HepG2 (cell line): Measurements from ENCODE around the gene IKZF4. TPM values are rescaled to one million over a fixed set of nuclear protein-coding genes. Genes with fewer than 3 reads are reported as not detected.

Source experiments
- PCBP2 ChIP-seq: fragments of 200-400 bp; formaldehyde crosslinking; optimal IDR thresholded peaks from 2 replicates; pipeline ENCODE3; 2018; ENCODE audit warnings: low read length, low read depth; ENCODE audit not compliant: poor library complexity, severe bottlenecking
- RXRB ChIP-seq: IDR thresholded peaks from 2 replicates; pipeline ENCODE4 v1.6.1; 2016; ENCODE audit warnings: borderline replicate concordance, missing genetic modification reagents, missing compliant biosample characterization
- SP140L ChIP-seq: sonication (generic); formaldehyde crosslinking; IDR thresholded peaks from 2 replicates; pipeline ENCODE4 v1.4.0; 2020; ENCODE audit warnings: missing genetic modification reagents, borderline replicate concordance
- ZFP90 ChIP-seq: sonication (generic); formaldehyde crosslinking; IDR thresholded peaks from 2 replicates; pipeline ENCODE4 v1.8.0; 2022; ENCODE audit warnings: missing genetic modification reagents, mild to moderate bottlenecking, inconsistent platforms, borderline replicate concordance
- ZNF17 ChIP-seq: sonication (generic); formaldehyde crosslinking; IDR thresholded peaks from 2 replicates; pipeline ENCODE4 v1.5.0; 2020; ENCODE audit warnings: mild to moderate bottlenecking, missing genetic modification reagents
- ZNF83 ChIP-seq: sonication (generic); formaldehyde crosslinking; IDR thresholded peaks from 2 replicates; pipeline ENCODE4 v1.4.0; 2020; ENCODE audit warnings: missing genetic modification reagents, mild to moderate bottlenecking, borderline replicate concordance
- polyA plus RNA-seq, 8 experiments: library from polyadenylated mRNA; depleted of rRNA in 3 of 8; stranded (reverse) in 7 of 8; unstranded in 1 of 8; fragments of >200 nt; fragmentation: Illumina TruSeq in 4 of 8; extraction: Trizol in 4 of 8; gene quantifications; 2 replicates each; pipeline versions ENCODE4 v1.2.1 to v1.2.3, GENCODE V29; 2011 to 2016; ENCODE audit warnings: low read depth in 4 of 8, missing spikeins in 1 of 8, mixed read lengths in 1 of 8; ENCODE audit not compliant: insufficient read depth in 1 of 8
- total RNA-seq, 5 experiments: library from RNA; depleted of rRNA; stranded (reverse); fragments of >200 nt; fragmentation: Illumina TruSeq; extraction: Trizol; gene quantifications; 2 replicates each; pipeline ENCODE4 v1.2.3, GENCODE V29; 2016; ENCODE audit warnings: low read depth in 1 of 5
- TF ChIP-seq, protein P1 (sequence below): sonication (generic); formaldehyde crosslinking; IDR thresholded peaks from 2 replicates; pipeline ENCODE4 v1.5.1; 2020; ENCODE audit warnings: mild to moderate bottlenecking, missing genetic modification reagents, moderate library complexity
- TF ChIP-seq, protein P2 (sequence below): sonication (generic); formaldehyde crosslinking; IDR thresholded peaks from 2 replicates; pipeline ENCODE4 v1.5.0; 2020; ENCODE audit warnings: mild to moderate bottlenecking, missing genetic modification reagents
- TF ChIP-seq, protein P3 (sequence below): sonication (generic); formaldehyde crosslinking; conservative IDR thresholded peaks from 2 replicates; pipeline ENCODE4 v1.8.0; 2022; ENCODE audit warnings: missing genetic modification reagents
- TF ChIP-seq, protein P4 (sequence below): sonication (generic); formaldehyde crosslinking; IDR thresholded peaks from one replicate; pipeline ENCODE4 v1.5.1; 2020; ENCODE audit warnings: mild to moderate bottlenecking, missing genetic modification reagents; ENCODE audit errors: not compliant biosample characterization

IKZF4 gene
- total and polyA plus RNA-seq, 2 of the 13 experiments (the other 11 are each of a cell fraction or from before 2014, with no cell fraction given) = 0.58 to 2.2 TPM

DNA sequence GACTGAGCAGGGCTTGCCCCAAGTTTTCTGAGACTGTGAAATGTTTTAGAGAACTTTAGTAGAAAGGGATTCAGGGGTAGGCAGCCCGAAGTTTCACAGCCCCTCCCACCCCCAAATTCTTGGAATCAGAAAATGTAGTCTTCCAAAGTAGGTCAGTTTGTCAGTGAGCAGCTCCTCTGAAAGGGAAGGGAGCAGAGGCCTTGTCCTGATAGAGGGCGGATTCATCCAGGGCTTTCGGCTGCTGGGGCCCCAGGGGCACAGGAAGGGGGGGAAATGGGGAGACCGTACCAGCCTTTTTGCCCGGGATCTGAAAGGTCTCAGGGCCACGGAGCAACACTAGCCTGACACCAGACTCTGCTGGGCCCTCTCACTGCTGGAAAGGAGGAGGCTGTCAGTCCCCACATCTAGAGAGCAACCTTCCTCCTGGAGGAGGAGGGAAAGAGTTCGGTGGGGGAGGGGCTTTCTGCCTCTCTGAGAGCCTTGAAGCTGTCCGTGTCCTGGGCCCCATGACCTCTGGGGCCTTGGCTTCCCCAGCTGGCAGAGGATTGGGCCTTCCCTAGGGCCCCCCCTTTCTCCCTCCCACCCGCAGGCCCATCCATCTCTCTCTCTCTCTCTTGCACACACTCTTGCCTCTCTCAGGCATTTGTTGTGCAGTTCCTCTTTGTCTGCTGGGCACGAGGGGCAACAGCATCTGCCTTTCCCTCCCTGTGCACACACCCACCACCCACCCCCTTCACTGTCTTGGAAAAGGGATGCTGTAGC lies at the start of gene IKZF4 (continued):
- TF ChIP-seq, protein P1, sequence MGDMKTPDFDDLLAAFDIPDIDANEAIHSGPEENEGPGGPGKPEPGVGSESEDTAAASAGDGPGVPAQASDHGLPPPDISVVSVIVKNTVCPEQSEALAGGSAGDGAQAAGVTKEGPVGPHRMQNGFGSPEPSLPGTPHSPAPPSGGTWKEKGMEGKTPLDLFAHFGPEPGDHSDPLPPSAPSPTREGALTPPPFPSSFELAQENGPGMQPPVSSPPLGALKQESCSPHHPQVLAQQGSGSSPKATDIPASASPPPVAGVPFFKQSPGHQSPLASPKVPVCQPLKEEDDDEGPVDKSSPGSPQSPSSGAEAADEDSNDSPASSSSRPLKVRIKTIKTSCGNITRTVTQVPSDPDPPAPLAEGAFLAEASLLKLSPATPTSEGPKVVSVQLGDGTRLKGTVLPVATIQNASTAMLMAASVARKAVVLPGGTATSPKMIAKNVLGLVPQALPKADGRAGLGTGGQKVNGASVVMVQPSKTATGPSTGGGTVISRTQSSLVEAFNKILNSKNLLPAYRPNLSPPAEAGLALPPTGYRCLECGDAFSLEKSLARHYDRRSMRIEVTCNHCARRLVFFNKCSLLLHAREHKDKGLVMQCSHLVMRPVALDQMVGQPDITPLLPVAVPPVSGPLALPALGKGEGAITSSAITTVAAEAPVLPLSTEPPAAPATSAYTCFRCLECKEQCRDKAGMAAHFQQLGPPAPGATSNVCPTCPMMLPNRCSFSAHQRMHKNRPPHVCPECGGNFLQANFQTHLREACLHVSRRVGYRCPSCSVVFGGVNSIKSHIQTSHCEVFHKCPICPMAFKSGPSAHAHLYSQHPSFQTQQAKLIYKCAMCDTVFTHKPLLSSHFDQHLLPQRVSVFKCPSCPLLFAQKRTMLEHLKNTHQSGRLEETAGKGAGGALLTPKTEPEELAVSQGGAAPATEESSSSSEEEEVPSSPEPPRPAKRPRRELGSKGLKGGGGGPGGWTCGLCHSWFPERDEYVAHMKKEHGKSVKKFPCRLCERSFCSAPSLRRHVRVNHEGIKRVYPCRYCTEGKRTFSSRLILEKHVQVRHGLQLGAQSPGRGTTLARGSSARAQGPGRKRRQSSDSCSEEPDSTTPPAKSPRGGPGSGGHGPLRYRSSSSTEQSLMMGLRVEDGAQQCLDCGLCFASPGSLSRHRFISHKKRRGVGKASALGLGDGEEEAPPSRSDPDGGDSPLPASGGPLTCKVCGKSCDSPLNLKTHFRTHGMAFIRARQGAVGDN (CRISPR knock-in tag) = peak; percentile 27; the same call in 1 of the 2 replicates
- TF ChIP-seq, protein P2, sequence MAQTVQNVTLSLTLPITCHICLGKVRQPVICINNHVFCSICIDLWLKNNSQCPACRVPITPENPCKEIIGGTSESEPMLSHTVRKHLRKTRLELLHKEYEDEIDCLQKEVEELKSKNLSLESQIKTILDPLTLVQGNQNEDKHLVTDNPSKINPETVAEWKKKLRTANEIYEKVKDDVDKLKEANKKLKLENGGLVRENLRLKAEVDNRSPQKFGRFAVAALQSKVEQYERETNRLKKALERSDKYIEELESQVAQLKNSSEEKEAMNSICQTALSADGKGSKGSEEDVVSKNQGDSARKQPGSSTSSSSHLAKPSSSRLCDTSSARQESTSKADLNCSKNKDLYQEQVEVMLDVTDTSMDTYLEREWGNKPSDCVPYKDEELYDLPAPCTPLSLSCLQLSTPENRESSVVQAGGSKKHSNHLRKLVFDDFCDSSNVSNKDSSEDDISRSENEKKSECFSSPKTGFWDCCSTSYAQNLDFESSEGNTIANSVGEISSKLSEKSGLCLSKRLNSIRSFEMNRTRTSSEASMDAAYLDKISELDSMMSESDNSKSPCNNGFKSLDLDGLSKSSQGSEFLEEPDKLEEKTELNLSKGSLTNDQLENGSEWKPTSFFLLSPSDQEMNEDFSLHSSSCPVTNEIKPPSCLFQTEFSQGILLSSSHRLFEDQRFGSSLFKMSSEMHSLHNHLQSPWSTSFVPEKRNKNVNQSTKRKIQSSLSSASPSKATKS = no peak
- TF ChIP-seq, protein P3, sequence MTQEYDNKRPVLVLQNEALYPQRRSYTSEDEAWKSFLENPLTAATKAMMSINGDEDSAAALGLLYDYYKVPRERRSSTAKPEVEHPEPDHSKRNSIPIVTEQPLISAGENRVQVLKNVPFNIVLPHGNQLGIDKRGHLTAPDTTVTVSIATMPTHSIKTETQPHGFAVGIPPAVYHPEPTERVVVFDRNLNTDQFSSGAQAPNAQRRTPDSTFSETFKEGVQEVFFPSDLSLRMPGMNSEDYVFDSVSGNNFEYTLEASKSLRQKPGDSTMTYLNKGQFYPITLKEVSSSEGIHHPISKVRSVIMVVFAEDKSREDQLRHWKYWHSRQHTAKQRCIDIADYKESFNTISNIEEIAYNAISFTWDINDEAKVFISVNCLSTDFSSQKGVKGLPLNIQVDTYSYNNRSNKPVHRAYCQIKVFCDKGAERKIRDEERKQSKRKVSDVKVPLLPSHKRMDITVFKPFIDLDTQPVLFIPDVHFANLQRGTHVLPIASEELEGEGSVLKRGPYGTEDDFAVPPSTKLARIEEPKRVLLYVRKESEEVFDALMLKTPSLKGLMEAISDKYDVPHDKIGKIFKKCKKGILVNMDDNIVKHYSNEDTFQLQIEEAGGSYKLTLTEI = no peak
- TF ChIP-seq ZNF17 (CRISPR knock-in tag) (no peak), RXRB (CRISPR knock-in tag) (no peak), ZNF83 (CRISPR knock-in tag) (no peak), SP140L (no peak), PCBP2 (no peak), ZFP90 (no peak)
- TF ChIP-seq, protein P4, sequence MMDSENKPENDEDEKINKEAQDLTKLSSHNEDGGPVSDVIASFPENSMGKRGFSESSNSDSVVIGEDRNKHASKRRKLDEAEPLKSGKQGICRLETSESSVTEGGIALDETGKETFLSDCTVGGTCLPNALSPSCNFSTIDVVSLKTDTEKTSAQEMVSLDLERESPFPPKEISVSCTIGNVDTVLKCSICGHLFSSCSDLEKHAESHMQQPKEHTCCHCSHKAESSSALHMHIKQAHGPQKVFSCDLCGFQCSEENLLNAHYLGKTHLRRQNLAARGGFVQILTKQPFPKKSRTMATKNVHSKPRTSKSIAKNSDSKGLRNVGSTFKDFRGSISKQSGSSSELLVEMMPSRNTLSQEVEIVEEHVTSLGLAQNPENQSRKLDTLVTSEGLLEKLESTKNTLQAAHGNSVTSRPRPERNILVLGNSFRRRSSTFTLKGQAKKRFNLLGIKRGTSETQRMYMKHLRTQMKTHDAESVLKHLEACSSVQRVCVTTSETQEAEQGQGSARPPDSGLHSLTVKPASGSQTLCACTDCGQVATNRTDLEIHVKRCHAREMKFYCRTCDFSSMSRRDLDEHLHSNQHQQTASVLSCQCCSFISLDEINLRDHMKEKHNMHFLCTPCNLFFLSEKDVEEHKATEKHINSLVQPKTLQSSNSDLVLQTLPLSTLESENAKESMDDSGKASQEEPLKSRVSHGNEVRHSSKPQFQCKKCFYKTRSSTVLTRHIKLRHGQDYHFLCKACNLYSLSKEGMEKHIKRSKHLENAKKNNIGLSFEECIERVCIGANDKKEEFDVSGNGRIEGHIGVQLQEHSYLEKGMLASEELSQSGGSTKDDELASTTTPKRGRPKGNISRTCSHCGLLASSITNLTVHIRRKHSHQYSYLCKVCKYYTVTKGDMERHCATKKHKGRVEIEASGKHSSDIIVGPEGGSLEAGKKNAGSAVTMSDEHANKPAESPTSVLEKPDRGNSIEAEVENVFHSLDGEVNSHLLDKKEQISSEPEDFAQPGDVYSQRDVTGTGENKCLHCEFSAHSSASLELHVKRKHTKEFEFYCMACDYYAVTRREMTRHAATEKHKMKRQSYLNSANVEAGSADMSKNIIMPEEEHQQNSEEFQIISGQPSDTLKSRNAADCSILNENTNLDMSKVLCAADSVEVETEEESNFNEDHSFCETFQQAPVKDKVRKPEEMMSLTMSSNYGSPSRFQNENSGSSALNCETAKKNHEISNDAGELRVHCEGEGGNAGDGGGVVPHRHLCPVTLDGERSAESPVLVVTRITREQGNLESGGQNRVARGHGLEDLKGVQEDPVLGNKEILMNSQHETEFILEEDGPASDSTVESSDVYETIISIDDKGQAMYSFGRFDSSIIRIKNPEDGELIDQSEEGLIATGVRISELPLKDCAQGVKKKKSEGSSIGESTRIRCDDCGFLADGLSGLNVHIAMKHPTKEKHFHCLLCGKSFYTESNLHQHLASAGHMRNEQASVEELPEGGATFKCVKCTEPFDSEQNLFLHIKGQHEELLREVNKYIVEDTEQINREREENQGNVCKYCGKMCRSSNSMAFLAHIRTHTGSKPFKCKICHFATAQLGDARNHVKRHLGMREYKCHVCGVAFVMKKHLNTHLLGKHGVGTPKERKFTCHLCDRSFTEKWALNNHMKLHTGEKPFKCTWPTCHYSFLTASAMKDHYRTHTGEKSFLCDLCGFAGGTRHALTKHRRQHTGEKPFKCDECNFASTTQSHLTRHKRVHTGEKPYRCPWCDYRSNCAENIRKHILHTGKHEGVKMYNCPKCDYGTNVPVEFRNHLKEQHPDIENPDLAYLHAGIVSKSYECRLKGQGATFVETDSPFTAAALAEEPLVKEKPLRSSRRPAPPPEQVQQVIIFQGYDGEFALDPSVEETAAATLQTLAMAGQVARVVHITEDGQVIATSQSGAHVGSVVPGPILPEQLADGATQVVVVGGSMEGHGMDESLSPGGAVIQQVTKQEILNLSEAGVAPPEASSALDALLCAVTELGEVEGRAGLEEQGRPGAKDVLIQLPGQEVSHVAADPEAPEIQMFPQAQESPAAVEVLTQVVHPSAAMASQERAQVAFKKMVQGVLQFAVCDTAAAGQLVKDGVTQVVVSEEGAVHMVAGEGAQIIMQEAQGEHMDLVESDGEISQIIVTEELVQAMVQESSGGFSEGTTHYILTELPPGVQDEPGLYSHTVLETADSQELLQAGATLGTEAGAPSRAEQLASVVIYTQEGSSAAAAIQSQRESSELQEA (CRISPR knock-in tag) = no peak
